Spinal cord (tissue), 10 donors: ENCODE measurements around the gene BLVRA. TPM values are rescaled to one million over a fixed set of nuclear protein-coding genes. Genes with fewer than 3 reads are reported as not detected.

Experiments
- DNase-seq, 6 donors: peaks; one replicate each; pipeline versions ENCODE4 v3.0.0 to v3.0.0-alpha.2; 2013 to 2015; ENCODE audit warnings: low spot score in 6 of 6, low read depth in 4 of 6
- H3K27ac ChIP-seq: one replicate; pipeline ENCODE4 v1.5.1; 2013; ENCODE audit warnings: low read depth, low read length, control low read depth
- H3K27me3 ChIP-seq: one replicate; pipeline ENCODE4 v1.6.1; 2013; ENCODE audit warnings: low read length; ENCODE audit not compliant: control insufficient read depth, insufficient read depth
- H3K36me3 ChIP-seq: one replicate; pipeline ENCODE4 v1.6.1; 2013; ENCODE audit warnings: low read length; ENCODE audit not compliant: control insufficient read depth, insufficient read depth
- H3K4me1 ChIP-seq: one replicate; pipeline ENCODE4 v1.6.1; 2013; ENCODE audit warnings: low read length; ENCODE audit not compliant: control insufficient read depth, insufficient read depth
- H3K4me3 ChIP-seq: one replicate; pipeline ENCODE4 v1.5.1; 2013; ENCODE audit warnings: low read depth, low read length, control low read depth
- H3K9me3 ChIP-seq: one replicate; pipeline ENCODE4 v1.6.1; 2013; ENCODE audit warnings: low read length; ENCODE audit not compliant: control insufficient read depth, insufficient read depth
- WGBS: methylation state at CpG from one replicate; pipeline ENCODE4 v1.1.5; 2013; ENCODE audit warnings: missing lambda C conversion rate; ENCODE audit not compliant: insufficient coverage; 5-methylcytosine and 5-hydroxymethylcytosine counted together
- polyA plus RNA-seq, 2 donors: library from polyadenylated mRNA; unstranded; fragments of 120-200 nt; gene quantifications; one replicate each; pipeline ENCODE4 v1.2.1, GENCODE V29; 2013; ENCODE audit not compliant: insufficient read length in 2 of 2
- total RNA-seq, 2 donors: library from RNA; depleted of rRNA in 1 of 2; stranded (reverse); fragments of 120-200 nt in 1 of 2; fragments of >200 nt in 1 of 2; gene quantifications; one replicate each; pipeline versions ENCODE4 v1.2.3 to v1.2.4, GENCODE V29; 2013 to 2014
- donor health status: healthy.

The BLVRA gene
- total and polyA plus RNA-seq, 4 donors: 22.6 to 48.9 (median 42.9) TPM

DNA sequence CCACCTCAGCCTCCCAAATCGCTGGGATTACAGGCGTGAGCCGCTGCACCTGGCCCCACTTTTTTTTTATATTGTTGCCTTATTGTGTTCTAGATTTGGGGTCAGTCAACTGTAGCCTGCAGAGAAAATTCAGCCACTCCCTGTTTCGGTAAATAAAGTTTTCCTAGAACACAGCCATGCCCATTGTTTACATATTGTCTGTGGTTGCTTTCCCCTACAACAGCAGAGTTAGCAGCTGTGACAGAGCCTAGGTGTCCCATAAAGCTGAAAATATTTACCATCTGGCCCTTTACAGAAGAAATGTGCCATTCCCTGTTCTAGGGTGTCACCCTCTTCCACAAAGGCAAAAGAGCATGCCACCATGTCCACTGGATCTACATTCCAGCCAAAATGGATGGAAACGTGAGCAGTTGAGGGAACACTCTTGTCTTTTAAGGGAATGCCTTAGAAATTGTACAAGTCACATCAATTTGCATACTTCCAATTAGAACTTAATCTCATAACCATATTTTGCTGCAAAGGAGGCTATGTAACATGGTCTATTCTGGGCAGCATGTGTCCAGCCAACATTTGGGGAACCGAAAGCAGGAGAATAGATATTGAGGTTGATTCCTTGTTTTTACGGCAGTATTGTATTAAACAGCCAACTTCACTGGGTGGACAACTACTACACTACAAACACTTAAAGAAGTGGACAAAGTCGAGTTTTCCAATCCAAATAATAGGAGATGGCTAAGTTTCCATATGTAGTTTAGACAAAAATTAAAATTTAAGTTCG, 11.0 kb upstream of the BLVRA start:
- no peak overlapping the region for H3K4me3 ChIP-seq
- H3K27ac ChIP-seq: no peak overlapping the region
- 90% methylated on average over 2 of the region's 9 CpGs for WGBS
- H3K36me3 ChIP-seq: no peaks in the 10 kb centered on the region
- no peak for DNase-seq
- H3K27me3 ChIP-seq: no peaks in the 10 kb centered on the region
- no peaks in the 10 kb centered on the region for H3K9me3 ChIP-seq
- peaks cover 4% of the 10 kb centered on the region for H3K4me1 ChIP-seq

DNA sequence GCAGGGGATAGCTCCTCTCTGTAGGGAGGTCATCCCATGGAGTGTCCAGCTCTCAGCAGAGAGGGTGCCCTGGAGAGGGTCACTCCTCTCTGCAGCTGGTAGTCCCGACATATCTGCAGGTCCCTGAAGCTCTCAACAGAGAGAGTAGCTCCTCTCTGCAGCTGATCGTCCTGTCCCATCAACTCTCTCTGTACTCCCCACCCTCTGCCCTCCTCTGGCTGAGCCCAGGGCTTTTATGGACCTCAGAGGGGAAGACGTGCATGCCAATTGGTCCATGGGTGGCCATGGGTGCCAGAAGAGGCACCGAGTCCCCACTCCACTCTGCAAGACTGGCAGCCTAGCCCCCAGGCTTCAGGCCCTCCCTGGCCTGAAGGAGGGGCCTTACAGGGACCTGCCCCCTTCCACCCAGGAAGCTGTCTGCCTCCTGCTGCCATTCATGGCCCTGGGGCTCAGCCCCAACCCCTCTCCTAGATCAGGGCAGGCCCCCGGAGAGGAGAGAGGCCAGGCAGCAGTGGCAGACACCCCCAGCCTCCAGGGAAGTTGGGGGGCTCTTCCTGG, 9.0 kb upstream of the BLVRA start:
- Histone ChIP-seq H3K9me3 (no peaks in the 10 kb centered on the region), H3K4me3 (no peak overlapping the region), H3K27ac (no peak overlapping the region), H3K27me3 (no peaks in the 10 kb centered on the region), H3K4me1 (peaks cover 4% of the 10 kb centered on the region), H3K36me3 (no peaks in the 10 kb centered on the region)
- WGBS: 62% methylated on average over 4 of the region's 5 CpGs
- DNase-seq: no peak

DNA sequence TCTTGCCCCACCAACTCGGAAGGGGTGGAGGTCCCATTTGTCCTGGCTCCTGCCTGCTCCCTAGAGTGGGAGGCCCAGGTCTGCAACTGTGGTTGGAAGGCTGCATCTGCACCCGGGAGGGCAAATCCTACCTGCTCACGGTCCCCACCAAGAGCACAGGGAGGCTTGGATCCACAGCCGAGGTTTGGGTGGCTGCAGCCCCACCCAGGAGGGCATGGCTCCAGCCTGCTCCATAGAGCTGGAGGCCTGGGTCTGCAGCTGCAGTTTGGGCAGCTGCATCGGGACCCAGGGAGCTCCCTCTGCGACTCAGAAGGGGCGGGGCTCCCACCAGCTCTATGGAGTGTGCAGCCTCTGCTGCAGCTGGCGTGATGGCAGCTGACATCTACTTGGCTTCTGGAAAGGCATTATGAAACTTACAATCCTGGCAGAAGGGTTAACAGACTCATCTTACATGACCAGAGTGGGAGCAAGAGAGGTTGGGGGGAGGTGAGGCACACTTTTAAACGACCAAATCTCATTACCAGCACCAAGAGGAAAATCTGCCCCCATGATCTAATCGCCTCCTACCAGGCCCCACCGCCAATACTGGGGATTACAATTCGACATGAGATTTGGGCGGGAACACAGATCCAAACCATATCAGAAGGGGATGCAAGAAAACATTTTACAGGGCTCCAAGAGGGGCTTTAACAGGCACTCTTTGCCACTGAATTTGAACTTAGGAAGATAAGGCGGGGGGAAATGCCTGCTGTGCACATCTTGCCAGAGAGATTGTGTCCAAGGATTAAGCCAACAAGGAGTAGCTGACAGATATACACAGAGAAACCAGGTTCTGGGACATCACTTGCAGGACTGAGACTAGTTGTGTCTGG, 8.2 kb upstream of the BLVRA start:
- Histone ChIP-seq H3K4me1 (peaks cover 4% of the 10 kb centered on the region), H3K36me3 (no peaks in the 10 kb centered on the region), H3K9me3 (no peaks in the 10 kb centered on the region), H3K27ac (no peak overlapping the region), H3K27me3 (no peaks in the 10 kb centered on the region), H3K4me3 (no peak overlapping the region)
- peak in 1 of 6 donors; percentile 14 for DNase-seq
- 76% methylated on average over 13 of the region's 14 CpGs for WGBS

DNA sequence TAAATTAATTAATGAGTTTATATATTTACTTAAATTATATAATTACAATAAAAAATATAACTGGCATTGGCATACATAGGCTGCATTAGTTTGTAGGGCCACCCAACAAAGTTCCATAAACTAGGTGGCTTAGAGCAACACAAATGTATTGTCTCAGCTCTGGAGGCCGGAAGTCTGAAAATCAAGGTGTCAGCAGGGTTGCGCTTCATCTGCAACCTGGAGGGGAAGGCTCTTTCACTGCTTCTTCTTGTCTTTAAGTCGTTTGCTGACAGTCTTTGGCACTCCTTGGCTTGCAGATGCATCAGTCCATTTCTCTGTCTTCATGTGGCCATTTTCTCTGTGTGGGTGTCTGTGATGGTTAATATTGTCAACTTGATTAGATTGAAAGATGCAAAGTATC, 6.1 kb upstream of the BLVRA start:
- Histone ChIP-seq H3K9me3 (no peaks in the 10 kb centered on the region), H3K4me1 (peaks cover 4% of the 10 kb centered on the region), H3K27ac (no peak overlapping the region), H3K4me3 (no peak overlapping the region), H3K36me3 (no peaks in the 10 kb centered on the region), H3K27me3 (no peaks in the 10 kb centered on the region)
- no peak for DNase-seq
- 81% methylated on average over 3 of the region's 3 CpGs for WGBS

DNA sequence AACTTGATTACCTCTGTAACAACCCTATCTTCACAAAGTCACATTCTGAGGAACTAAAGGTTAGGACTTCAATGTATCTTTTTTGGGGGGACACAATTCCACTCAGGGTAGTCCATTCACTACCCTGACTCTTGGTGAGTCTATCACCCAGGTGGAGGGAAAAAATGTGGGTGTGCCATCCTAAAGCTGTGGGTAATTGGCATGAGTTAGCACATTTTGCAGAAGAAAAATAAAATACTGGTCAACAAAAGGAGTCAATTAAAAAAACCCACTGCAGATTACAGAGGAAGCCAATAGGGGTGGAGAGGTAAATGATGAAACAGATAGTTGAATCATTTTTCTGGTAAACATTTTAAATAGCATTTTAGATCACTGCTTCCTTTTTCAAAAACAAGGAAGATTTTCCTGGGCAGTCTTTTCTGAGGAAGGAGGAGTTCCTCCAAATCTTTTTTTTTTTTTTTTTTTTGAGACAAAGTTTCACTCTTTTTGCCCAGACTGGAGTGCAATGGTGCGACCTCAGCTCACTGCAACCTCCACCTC, 5.1 kb upstream of the BLVRA start:
- no peaks in the 10 kb centered on the region for H3K36me3 ChIP-seq
- WGBS: no CpG with 5 or more reads among the region's 1 CpG
- no peaks in the 10 kb centered on the region for H3K27me3 ChIP-seq
- DNase-seq: no peak
- H3K9me3 ChIP-seq: no peaks in the 10 kb centered on the region
- no peak overlapping the region for H3K4me3 ChIP-seq
- peaks cover 10% of the 10 kb centered on the region for H3K4me1 ChIP-seq
- H3K27ac ChIP-seq: no peak overlapping the region

DNA sequence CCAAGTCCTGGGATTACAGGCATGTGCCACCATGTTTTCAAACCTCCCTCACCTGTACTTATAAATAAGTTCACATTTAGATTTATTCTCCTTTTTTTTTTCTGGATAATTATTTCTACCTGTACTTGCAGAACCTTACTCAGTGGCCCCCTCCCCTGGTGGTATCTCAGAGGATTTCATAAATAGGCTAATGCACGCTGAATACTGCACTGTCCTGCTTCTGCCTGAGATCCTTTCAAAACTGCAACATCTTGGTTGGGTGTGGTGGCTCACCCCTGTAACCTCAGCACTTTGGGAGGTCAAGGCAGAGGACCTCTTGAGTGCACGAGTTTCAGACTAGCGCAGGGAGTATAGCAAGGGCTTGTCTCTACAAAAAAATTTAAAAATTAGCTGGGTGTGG, 4.6 kb upstream of the BLVRA start:
- WGBS: 92% methylated on average over 2 of the region's 3 CpGs
- no peaks in the 10 kb centered on the region for H3K36me3 ChIP-seq
- peaks cover 10% of the 10 kb centered on the region for H3K4me1 ChIP-seq
- no peak for DNase-seq
- no peaks in the 10 kb centered on the region for H3K9me3 ChIP-seq
- H3K4me3 ChIP-seq: no peak overlapping the region
- no peak overlapping the region for H3K27ac ChIP-seq
- H3K27me3 ChIP-seq: no peaks in the 10 kb centered on the region

DNA sequence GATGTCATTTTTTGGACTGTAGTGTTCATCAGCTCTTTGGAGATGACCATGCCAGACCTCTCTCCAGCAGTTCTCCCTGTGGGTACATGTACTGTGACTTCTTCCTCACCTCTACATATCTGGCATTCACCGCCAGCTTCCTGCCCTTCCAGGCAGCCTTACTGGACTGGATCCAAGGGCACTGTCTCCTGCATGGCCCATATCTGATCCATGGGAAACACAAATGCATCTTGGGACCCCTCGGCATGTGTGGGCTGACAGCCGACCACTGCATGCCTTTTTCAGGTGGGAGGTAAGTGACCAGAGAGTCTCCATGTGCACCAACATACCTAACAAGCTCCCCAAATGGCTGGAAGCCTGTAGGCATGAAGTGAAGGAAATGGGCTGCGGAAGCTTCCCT, 3.9 kb upstream of the BLVRA start:
- no peaks in the 10 kb centered on the region for H3K36me3 ChIP-seq
- H3K4me1 ChIP-seq: peaks cover 10% of the 10 kb centered on the region
- H3K9me3 ChIP-seq: no peaks in the 10 kb centered on the region
- no peak overlapping the region for H3K27ac ChIP-seq
- H3K4me3 ChIP-seq: no peak overlapping the region
- no peak for DNase-seq
- 100% methylated on average over 1 of the region's 4 CpGs for WGBS
- no peaks in the 10 kb centered on the region for H3K27me3 ChIP-seq

DNA sequence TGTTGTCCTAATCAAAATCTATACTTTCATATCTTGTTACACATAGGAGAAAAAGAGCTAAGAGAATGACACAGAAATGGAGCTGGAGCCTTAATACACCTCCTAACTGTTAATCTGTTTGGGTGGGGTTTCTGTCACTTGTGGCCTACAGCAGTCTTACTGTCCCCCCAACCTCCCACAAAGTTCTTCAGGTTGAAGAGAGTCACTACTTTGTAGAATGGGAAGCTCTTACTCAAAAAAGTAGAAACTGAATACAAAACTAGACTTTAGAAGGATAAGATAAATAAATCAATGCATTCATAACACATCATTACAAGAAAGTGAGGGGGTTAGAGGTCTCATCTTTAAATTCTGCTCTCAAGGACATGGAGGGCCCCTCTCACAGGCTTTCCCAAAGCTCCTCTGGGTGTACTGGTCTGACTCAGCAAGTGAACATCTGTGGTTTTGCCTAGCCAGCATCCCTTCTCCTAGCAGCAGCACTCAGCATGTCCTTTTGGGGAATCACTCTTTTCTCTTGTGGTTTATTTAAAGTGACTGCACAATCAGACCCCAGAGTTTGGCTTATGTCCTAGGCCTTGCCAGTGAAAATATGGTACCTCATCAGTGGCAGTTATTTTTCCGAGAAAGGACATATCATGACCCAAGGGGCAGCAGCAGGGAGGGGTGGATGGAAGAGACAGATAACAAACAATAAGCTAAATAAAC, 2.0 kb upstream of the BLVRA start:
- Histone ChIP-seq H3K9me3 (no peaks in the 10 kb centered on the region), H3K4me3 (no peak overlapping the region), H3K36me3 (no peaks in the 10 kb centered on the region), H3K27ac (no peak overlapping the region), H3K27me3 (no peaks in the 10 kb centered on the region), H3K4me1 (peaks cover 6% of the 10 kb centered on the region)
- DNase-seq: peak in 2 of 6 donors; percentile 8 to 13
- WGBS: no CpG with 5 or more reads among the region's 1 CpG

DNA sequence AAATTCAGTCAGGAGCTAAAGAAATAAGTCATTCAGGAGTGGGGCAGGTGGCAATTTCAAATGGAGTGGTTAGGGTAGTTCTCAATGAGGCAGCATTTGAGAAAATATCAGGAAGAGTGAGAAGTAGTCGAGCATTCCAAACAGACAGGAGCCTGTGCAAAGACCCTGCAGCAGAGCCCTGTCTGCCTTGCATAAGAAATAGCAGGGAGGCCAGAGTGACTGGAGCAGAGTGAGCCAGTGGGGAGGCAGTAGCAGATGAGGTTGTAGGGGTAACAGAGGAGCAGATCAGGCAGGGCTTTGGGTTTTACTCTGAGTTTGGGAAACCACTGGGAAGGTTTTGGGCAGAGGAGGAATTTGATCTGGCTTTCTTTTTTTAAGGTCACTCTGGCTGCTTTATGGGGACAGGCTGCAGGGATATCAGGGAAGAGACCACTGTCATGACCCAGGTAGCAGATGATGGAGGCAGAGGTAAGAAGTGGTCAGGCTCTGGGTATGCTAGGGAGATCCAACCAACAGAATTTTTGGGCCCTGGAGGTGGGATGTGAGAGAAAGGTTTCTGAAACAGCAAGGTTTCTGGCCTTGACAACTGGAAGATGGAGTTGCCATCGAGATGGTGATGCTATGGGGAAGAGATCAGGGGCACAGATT, 1.3 kb upstream of the BLVRA start:
- no peaks in the 10 kb centered on the region for H3K27me3 ChIP-seq
- no peak for DNase-seq
- H3K9me3 ChIP-seq: no peaks in the 10 kb centered on the region
- no peaks in the 10 kb centered on the region for H3K36me3 ChIP-seq
- WGBS: 89% methylated on average over 2 of the region's 2 CpGs
- H3K4me1 ChIP-seq: peaks cover 6% of the 10 kb centered on the region
- H3K27ac ChIP-seq: no peak overlapping the region
- H3K4me3 ChIP-seq: no peak overlapping the region
